Body of pancreas (tissue), 4 donors: ENCODE results near the gene SOBP. TPM values are rescaled to one million over a fixed set of nuclear protein-coding genes. Genes with fewer than 3 reads are reported as not detected.

Experiments used
- ATAC-seq: fragments of 150-250 bp; one replicate; pipeline ENCODE4 v1.9.1; 2016
- DNase-seq, 4 donors: peaks; one replicate each; pipeline ENCODE4 v3.0.0-alpha.2; 2019
- H3K27ac ChIP-seq, 4 donors: fragments of 200-600 bp; sonication (generic); 1 replicate in 3 of 4; 2 replicates in 1 of 4; pipeline versions ENCODE4 v1.5.1 to v1.6.1; 2016 to 2019; ENCODE audit warnings: mild to moderate bottlenecking in 1 of 4, mixed read lengths in 1 of 4, moderate library complexity in 1 of 4
- H3K27me3 ChIP-seq, 2 donors: fragments of 200-600 bp; sonication (generic); one replicate each; pipeline ENCODE4 v1.6.0; 2016; ENCODE audit warnings: mild to moderate bottlenecking in 1 of 2
- H3K36me3 ChIP-seq, 2 donors: fragments of 200-600 bp; sonication (generic); replicated peaks in 1 of 2; 2 replicates each; pipeline ENCODE4 v1.5.1; 2016; ENCODE audit warnings: low read depth in 2 of 2; ENCODE audit not compliant: insufficient read depth in 1 of 2
- H3K4me1 ChIP-seq: fragments of 200-600 bp; sonication (generic); one replicate; pipeline ENCODE4 v1.6.0; 2016
- H3K4me3 ChIP-seq, 2 donors: fragments of 200-600 bp; sonication (generic); 1 replicate in 1 of 2; 2 replicates in 1 of 2; pipeline ENCODE4 v1.5.1; 2016 to 2019
- H3K9me3 ChIP-seq, 3 donors: fragments of 200-600 bp; sonication (generic); 1 replicate in 2 of 3; 2 replicates in 1 of 3; pipeline ENCODE4 v1.5.1; 2016
- CTCF ChIP-seq, 7 experiments: fragments of 450-650 bp in 4 of 7; fragments of 200-600 bp in 3 of 7; sonication (generic) in 3 of 7; IDR thresholded peaks; one replicate each; pipeline ENCODE4 v1.5.1; 2016 to 2019; ENCODE audit warnings: antibody characterized with exemption in 7 of 7
- POLR2A ChIP-seq, 3 donors: fragments of 450-650 bp; IDR thresholded peaks; one replicate each; pipeline ENCODE4 v1.6.1; 2016; ENCODE audit warnings: antibody characterized with exemption in 3 of 3, mild to moderate bottlenecking in 2 of 3
- WGBS, 2 donors: methylation state at CpG; one replicate each; pipeline ENCODE4 v1.1.5; 2017; 5-methylcytosine and 5-hydroxymethylcytosine counted together
- intact Hi-C: fragments of 100-400 bp; cut with DNase I; formaldehyde crosslinking; loops from one replicate; pipeline ENCODE4 v1.15.1; 2023
- total RNA-seq, 2 donors: library from RNA; depleted of rRNA; stranded (reverse); fragments of >200 nt; gene quantifications; one replicate each; pipeline ENCODE4 v1.1.0, GENCODE V29; 2016

SOBP gene
- total RNA-seq, 2 donors from 2014 or later: 0.66 to 3.1 TPM

GRCh38 chr6:107652526-107653182 is 162.7 kb downstream of the SOBP start:
- H3K27ac ChIP-seq: no peak overlapping the region
- intact Hi-C loops: no loop called here
- DNase-seq (no peak), ATAC-seq (no peak)
- no peak overlapping the region for H3K4me3 ChIP-seq
- no peaks in the 10 kb centered on the region for H3K27me3 ChIP-seq
- no peaks in the 10 kb centered on the region for H3K36me3 ChIP-seq
- TF ChIP-seq CTCF (IDR thresholded peaks at IDR 0.05) (no peak), POLR2A (IDR thresholded peaks at IDR 0.05) (no peak)
- H3K4me1 ChIP-seq: no peaks in the 10 kb centered on the region
- no peaks in the 10 kb centered on the region for H3K9me3 ChIP-seq
- WGBS, 2 donors: 75 to 83% methylated on average over 2 of the region's 2 CpGs

- TF ChIP-seq CTCF (IDR thresholded peaks at IDR 0.05) (no peak), POLR2A (IDR thresholded peaks at IDR 0.05) (no peak)
- 75 to 84% methylated on average over 10 of the region's 10 CpGs for WGBS, 2 donors
- no peaks in the 10 kb centered on the region for H3K9me3 ChIP-seq
- DNase-seq (no peak), ATAC-seq (no peak)
- no peak overlapping the region for H3K4me3 ChIP-seq
- H3K27me3 ChIP-seq: no peaks in the 10 kb centered on the region
- no peak overlapping the region for H3K27ac ChIP-seq
- no peaks in the 10 kb centered on the region for H3K36me3 ChIP-seq
- intact Hi-C loops: no loop called here
- H3K4me1 ChIP-seq: no peaks in the 10 kb centered on the region
Observed at GRCh38 chr6:107653183-107653580, 163.3 kb downstream of the SOBP start.

GRCh38 chr6:107653861-107654394 is 164.0 kb downstream of the SOBP start:
- Histone ChIP-seq H3K36me3 (no peaks in the 10 kb centered on the region), H3K4me3 (no peak overlapping the region), H3K27me3 (no peaks in the 10 kb centered on the region), H3K9me3 (no peaks in the 10 kb centered on the region), H3K27ac (no peak overlapping the region), H3K4me1 (no peaks in the 10 kb centered on the region)
- WGBS, 2 donors: 76 to 90% methylated on average over 3 of the region's 3 CpGs
- DNase-seq (no peak), ATAC-seq (no peak)
- intact Hi-C loops: no loop called here
- TF ChIP-seq CTCF (IDR thresholded peaks at IDR 0.05) (no peak), POLR2A (IDR thresholded peaks at IDR 0.05) (no peak)

GRCh38 chr6:107654764-107655163 is 164.8 kb downstream of the SOBP start:
- intact Hi-C loops: no loop called here
- peak in 1 of 4 donors; percentile 19 for DNase-seq
- Histone ChIP-seq H3K27me3 (no peaks in the 10 kb centered on the region), H3K9me3 (no peaks in the 10 kb centered on the region), H3K4me1 (no peaks in the 10 kb centered on the region), H3K27ac (no peak overlapping the region), H3K4me3 (no peak overlapping the region), H3K36me3 (no peaks in the 10 kb centered on the region)
- WGBS, 2 donors: 49 to 53% methylated on average over 4 of the region's 4 CpGs
- no peak for TF ChIP-seq POLR2A (IDR thresholded peaks at IDR 0.05)
- TF ChIP-seq CTCF (IDR thresholded peaks at IDR 0.05): no peak
- no peak for ATAC-seq

- Histone ChIP-seq H3K36me3 (no peaks in the 10 kb centered on the region), H3K27me3 (no peaks in the 10 kb centered on the region), H3K4me3 (no peak overlapping the region), H3K9me3 (no peaks in the 10 kb centered on the region), H3K27ac (no peak overlapping the region), H3K4me1 (no peaks in the 10 kb centered on the region)
- 57 to 59% methylated on average over 4 of the region's 4 CpGs for WGBS, 2 donors
- ATAC-seq (no peak), DNase-seq (no peak)
- intact Hi-C loops: no loop called here
- TF ChIP-seq POLR2A (IDR thresholded peaks at IDR 0.05) (no peak), CTCF (IDR thresholded peaks at IDR 0.05) (peak in 2 of 7 experiments; percentile 8 to 10)
Observed at GRCh38 chr6:107655245-107655644, 165.3 kb downstream of the SOBP start.
